ENCODE results near the gene CNTLN.
A peak's percentile ranks its signal among the peaks of the same experiment; 100 is the strongest.
"Not testable (repeated sequence)": the region's sequence is repeated elsewhere in the genome, so short reads cannot be mapped to it uniquely, and the experiment has no call there.

CNTLN gene

DNA sequence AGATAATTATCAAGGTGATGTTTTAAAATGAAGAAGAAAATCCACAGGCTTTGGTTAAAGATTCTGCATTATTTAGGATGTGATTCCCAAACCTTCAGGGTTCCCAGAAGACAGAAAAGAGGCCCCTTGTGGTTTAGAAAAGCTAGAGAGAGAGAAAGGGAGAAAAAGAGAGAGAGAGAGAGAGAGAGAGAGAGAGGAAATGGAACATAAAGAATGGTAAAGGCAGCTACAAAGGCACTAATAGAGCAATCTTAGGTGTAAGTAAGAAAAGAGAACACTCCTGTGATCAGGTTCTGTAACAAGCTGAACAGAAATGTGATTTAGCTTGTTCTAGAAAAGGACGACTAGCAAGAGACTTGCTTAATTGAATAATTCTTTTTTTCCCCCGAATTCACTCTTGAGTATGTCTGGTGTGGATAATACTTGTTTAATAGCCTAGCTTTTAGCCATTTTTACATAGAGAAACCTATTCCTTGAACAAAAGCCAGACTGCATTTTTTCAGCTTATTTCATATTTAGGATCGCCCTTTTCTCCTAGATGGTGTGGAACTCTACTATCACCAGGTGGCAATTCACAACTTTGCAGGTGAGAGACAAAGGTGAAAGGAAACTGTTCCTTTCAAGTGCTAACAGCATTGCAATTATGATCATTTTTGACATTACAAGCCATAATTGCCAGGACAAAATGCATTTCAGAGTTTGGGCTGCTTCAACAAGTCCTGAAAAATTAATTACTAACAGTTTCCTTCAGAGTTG, 386.4 kb downstream of the CNTLN start:
- peak; percentile 32 for DNase-seq

DNA sequence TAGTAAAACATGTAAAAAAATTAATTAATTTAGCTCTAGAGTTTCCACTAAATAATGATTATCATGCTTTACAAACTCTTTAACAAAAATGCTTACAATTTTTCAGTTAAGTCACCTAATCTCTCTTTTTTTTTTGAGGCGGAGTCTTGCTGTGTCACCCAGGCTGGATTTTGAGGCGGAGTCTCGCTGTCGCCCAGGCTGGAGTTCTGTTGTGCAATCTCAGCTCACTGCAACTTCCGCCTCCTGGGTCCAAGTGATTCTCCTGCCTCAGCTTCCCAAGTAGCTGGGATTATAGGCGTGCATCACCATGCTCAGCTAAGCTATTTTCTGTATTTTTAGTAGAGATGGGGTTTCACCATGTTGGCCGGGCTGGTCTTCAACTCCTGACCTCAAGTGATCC, 391.9 kb downstream of the CNTLN start:
- not testable (repeated sequence) for DNase-seq

DNA sequence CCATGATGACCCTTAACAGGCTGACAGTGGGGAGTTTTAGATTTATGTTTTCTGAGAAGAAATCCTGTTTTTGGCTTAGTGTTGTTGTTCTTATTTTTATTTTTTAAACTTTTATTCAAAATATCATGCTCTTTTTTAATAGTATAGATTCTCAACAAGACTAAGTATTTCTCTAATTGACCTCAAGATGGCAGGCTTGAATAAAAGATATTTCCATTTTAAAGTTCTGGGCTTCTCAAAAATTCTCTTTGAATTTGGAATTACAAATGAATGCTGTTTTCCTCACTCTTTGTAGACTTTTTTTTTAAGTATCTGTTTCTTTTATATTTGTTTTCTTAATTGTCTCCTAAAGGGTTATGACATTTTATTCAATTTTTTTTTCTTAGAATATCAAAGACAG, 394.0 kb downstream of the CNTLN start:
- no peak for DNase-seq

DNA sequence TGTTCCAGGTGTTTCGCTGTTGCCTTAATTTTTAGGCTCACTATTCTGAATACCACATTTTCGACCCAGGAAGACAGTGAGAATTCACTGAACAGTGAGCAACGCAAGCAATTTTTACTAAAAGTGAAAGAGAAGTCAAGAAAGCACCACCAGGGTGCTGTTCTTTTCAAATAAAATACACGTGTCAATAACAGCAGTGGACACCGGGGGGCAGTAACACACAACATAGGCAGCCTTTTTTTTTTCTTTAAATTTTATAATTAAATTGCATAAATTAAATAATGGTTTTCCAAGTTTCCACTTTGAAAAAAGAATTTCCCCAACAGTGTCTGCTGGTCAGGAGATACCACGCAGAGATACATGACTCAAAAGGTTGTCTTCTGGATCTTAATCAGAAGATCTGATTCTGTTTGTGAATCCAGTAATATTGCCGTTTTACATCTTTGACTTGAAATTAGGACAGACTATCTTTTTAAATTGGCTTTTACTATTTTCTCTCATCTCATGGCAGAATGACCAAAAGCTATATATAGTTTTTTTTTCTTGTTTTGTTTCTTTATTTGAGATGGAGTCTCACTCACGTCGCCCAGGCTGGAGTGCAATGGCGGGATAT, 396.9 kb downstream of the CNTLN start:
- no peak for DNase-seq

DNA sequence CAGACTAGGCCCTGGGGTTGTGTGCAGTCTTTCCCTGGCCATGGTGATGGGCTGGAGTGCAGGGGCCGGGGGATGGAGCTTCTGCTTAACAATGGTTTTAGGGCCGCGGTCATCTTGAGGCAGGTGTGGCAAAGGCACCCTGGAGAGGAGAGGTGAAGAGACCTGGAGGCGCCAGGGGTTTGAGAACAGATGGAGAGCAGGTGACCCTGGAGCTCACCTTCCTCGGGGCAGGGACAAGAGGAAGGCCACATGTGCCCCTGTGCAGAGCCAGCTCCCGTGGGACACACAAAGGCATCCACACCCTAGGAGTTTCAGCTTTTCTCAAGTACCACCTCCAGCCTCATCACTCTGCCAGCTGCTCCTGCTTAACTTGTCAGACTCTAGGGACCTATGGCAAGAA, 397.6 kb downstream of the CNTLN start:
- no peak for DNase-seq

DNA sequence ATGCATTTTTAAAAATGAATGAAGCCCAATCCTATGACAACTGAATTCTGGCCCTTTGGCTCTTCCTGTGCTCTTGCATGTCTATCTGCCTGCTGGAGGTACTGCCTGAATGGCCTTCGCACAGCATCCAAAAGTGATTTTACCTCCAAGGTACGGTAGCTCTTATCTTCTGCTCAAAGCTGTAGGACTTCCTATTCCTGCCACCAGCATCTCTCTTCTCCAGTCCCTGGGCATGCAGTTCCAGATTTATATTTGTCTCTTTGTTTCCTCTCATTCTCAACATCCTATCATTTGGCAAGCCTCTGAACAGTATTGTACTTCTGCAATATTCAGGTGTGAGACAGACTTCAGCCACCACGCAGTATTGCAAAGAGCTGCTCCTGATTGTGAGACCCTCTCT, 400.3 kb downstream of the CNTLN start:
- DNase-seq = no peak

DNA sequence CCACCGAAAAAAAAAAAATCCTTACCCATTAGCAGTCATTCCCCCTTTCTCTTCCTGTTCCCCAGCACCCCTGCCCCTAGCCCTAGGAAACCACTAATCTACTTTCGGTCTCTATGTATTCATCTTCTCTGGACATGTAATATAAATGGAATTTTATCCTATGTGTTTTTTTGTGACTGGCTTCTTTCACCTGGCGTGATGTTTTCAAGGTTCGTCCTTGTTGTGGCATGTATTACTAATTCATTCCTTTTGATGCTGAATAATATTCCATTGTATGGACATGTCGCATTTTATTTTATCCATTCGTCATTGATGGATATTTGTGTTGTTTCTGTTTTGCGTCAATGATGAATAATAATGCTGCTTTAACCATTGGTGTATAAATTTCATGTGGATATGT, 401.2 kb downstream of the CNTLN start:
- no peak for DNase-seq

DNA sequence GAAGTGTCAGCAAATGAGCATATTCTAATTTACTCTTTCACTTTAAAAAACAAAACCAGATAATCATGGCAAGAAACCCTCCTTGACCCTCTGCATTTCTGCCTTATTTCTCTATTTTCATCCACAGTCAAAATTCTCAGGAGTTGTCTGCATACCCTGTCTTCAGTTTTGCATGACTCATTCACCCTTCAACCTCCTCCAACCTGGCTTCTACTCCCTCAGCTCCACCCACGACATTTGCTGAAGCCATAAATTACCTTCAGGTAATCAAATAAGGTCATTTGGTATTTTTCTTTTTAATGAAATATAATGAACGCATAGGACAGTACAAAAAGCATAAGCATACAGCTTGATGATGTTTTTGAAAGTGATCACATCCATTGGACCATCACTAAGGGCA, 416.2 kb downstream of the CNTLN start:
- no peak for DNase-seq
